HL-60 (cell line): ENCODE data around the gene ANKS1A.

Experiments used
- CTCF ChIP-seq: IDR thresholded peaks from one replicate; pipeline ENCODE4 v1.5.1; 2011; ENCODE audit warnings: low read length, control low read depth, inconsistent platforms; ENCODE audit not compliant: insufficient read depth
- GABPA ChIP-seq: IDR thresholded peaks from 2 replicates; pipeline ENCODE4 v1.6.1; 2012; ENCODE audit warnings: low read depth
- POLR2AphosphoS5 ChIP-seq: IDR thresholded peaks from 2 replicates; pipeline ENCODE4 v1.6.1; 2012; ENCODE audit warnings: low read depth
- REST ChIP-seq: IDR thresholded peaks from 2 replicates; pipeline ENCODE4 v1.6.1; 2012; ENCODE audit warnings: low read depth; ENCODE audit not compliant: insufficient replicate concordance

- peak; percentile 50 for TF ChIP-seq CTCF
- no peak for TF ChIP-seq REST
- no peak for TF ChIP-seq POLR2AphosphoS5
- TF ChIP-seq GABPA: no peak
These were observed 97.8 kb downstream of the ANKS1A start for GRCh38 chr6:34986845-34987246.
